Stomach (tissue), 9 donors: ENCODE data around the gene CLSTN2. TPM values are rescaled to one million over a fixed set of nuclear protein-coding genes. Genes with fewer than 3 reads are reported as not detected.

Experiments
- DNase-seq, 2 donors: peaks; one replicate each; pipeline versions ENCODE4 v3.0.0 to v3.0.0-alpha.2; 2013 to 2019
- H3K27ac ChIP-seq, 5 donors: fragments of 200-600 bp in 4 of 5; sonication (generic) in 4 of 5; one replicate each; pipeline ENCODE4 v1.5.1; 2013 to 2019; ENCODE audit warnings: mild to moderate bottlenecking in 1 of 5, moderate library complexity in 1 of 5
- H3K27me3 ChIP-seq, 3 donors: fragments of 200-600 bp; sonication (generic); one replicate each; pipeline ENCODE4 v1.5.1; 2017 to 2019; ENCODE audit warnings: mixed run types in 1 of 3
- H3K36me3 ChIP-seq, 4 donors: fragments of 200-600 bp; sonication (generic); 1 replicate in 3 of 4; 2 replicates in 1 of 4; pipeline ENCODE4 v1.5.1; 2016 to 2019
- H3K4me1 ChIP-seq, 4 donors: fragments of 200-600 bp; sonication (generic); one replicate each; pipeline ENCODE4 v1.5.1; 2016 to 2019
- H3K4me3 ChIP-seq, 4 donors: fragments of 200-600 bp; sonication (generic) in 3 of 4; one replicate each; pipeline ENCODE4 v1.5.1; 2016 to 2019; ENCODE audit warnings: mild to moderate bottlenecking in 1 of 4
- H3K9me3 ChIP-seq, 4 donors: fragments of 200-600 bp; sonication (generic); one replicate each; pipeline ENCODE4 v1.5.1; 2016 to 2019
- EP300 ChIP-seq: sonication (generic); formaldehyde crosslinking; IDR thresholded peaks from one replicate; pipeline ENCODE4 v1.6.1; 2017; ENCODE audit warnings: antibody characterized with exemption
- POLR2A ChIP-seq, 4 donors: fragments of 450-650 bp; IDR thresholded peaks; one replicate each; pipeline ENCODE4 v1.6.1; 2016; ENCODE audit warnings: antibody characterized with exemption in 4 of 4, control low read depth in 2 of 4, mild to moderate bottlenecking in 1 of 4, moderate library complexity in 1 of 4
- POLR2AphosphoS5 ChIP-seq, 3 donors: sonication (generic); formaldehyde crosslinking; IDR thresholded peaks; one replicate each; pipeline ENCODE4 v1.6.1; 2016; ENCODE audit warnings: antibody characterized with exemption in 3 of 3
- WGBS, 5 donors: extraction: QIAGEN DNeasy Blood & Tissue Kit in 3 of 5; methylation state at CpG; one replicate each; pipeline versions ENCODE4 v1.1.5 to v1.1.7; 2013 to 2018; 5-methylcytosine and 5-hydroxymethylcytosine counted together
- intact Hi-C: fragments of 100-400 bp; cut with DNase I; formaldehyde crosslinking; loops from one replicate; pipeline ENCODE4 v1.15.1; 2023; ENCODE audit warnings: low total_unique reads
- polyA plus RNA-seq, 3 donors: library from polyadenylated mRNA; stranded (reverse); fragments of 200-250 nt; gene quantifications; one replicate each; pipeline ENCODE4 v1.2.3, GENCODE V29; 2013
- total RNA-seq, 5 donors: library from RNA; depleted of rRNA; stranded (reverse); fragments of >200 nt; gene quantifications; one replicate each; pipeline versions ENCODE4 v1.1.0 to v1.2.3, GENCODE V29; 2014 to 2016
- TF ChIP-seq, protein P1 (sequence below), 7 experiments: fragments of 450-650 bp in 4 of 7; fragments of 200-600 bp in 3 of 7; sonication (generic) in 3 of 7; IDR thresholded peaks; one replicate each; pipeline ENCODE4 v1.5.1; 2016 to 2019; ENCODE audit warnings: antibody characterized with exemption in 7 of 7, control low read depth in 2 of 7, mild to moderate bottlenecking in 1 of 7
- donor health status: healthy with polysubstance abuse.
- donor health status: Bipolar disorder and iron deficiency.
- donor health status: healthy.

The CLSTN2 gene
- total and polyA plus RNA-seq, 8 donors, result 0.10 to 5.4 (median 1.7) TPM

GRCh38 chr3:140013220-140013619 lies 78.2 kb downstream of the CLSTN2 start:
- 82 to 92% (median 88%) methylated on average over 5 of the region's 5 CpGs for WGBS, 5 donors
- no peaks in the 10 kb centered on the region for H3K36me3 ChIP-seq
- peaks cover 0 to 7% (median 0%) of the 10 kb centered on the region in 4 donors for H3K4me1 ChIP-seq
- H3K4me3 ChIP-seq, result no peak overlapping the region
- H3K27ac ChIP-seq, result no peak overlapping the region
- intact Hi-C loops, result no loop called here
- H3K9me3 ChIP-seq, result no peaks in the 10 kb centered on the region
- no peaks in the 10 kb centered on the region for H3K27me3 ChIP-seq
- TF ChIP-seq, protein P1, sequence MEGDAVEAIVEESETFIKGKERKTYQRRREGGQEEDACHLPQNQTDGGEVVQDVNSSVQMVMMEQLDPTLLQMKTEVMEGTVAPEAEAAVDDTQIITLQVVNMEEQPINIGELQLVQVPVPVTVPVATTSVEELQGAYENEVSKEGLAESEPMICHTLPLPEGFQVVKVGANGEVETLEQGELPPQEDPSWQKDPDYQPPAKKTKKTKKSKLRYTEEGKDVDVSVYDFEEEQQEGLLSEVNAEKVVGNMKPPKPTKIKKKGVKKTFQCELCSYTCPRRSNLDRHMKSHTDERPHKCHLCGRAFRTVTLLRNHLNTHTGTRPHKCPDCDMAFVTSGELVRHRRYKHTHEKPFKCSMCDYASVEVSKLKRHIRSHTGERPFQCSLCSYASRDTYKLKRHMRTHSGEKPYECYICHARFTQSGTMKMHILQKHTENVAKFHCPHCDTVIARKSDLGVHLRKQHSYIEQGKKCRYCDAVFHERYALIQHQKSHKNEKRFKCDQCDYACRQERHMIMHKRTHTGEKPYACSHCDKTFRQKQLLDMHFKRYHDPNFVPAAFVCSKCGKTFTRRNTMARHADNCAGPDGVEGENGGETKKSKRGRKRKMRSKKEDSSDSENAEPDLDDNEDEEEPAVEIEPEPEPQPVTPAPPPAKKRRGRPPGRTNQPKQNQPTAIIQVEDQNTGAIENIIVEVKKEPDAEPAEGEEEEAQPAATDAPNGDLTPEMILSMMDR (IDR thresholded peaks at IDR 0.05), result no peak
- no peak for TF ChIP-seq EP300
- DNase-seq, result no peak

DNA sequence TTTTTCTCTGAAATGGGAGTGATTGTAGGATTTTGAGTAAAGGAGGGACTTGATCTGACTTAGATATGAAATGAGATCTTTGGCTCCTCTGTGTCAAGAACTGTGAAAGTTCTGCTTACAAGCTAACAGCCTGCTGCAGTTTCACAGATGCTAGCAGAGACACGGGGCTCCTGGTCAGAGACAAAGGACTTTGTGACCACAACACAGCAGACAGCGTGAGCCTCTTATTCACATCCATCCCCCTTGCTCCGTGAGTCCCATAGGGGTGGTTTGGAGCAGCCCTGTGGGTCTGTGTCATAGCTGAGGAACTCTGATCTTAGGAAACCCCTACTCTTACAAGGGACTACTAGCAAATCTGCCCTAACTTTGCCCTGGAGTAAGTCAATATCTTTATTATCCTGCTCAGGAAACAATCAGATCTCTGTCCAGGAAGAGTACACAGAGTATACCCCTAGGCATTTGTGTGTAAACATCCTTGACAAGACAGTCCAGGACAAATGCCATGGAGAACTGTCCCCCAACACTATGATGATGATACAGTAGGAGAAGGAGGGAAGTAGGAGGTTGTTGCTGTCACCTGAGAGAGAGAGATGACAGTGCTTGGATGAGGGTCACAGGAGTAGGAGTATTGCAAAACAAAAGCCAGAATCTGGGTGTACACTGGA lies 80.0 kb downstream of the CLSTN2 start:
- no peak overlapping the region for H3K4me3 ChIP-seq
- 57 to 82% (median 77%) methylated on average over 3 of the region's 3 CpGs for WGBS, 5 donors
- H3K27me3 ChIP-seq, result no peaks in the 10 kb centered on the region
- DNase-seq, result no peak
- H3K4me1 ChIP-seq, result no peaks in the 10 kb centered on the region
- H3K9me3 ChIP-seq, result no peaks in the 10 kb centered on the region
- TF ChIP-seq, protein P1 (IDR thresholded peaks at IDR 0.05), result no peak
- TF ChIP-seq POLR2AphosphoS5 (IDR thresholded peaks at IDR 0.05) (no peak), POLR2A (IDR thresholded peaks at IDR 0.05) (no peak), EP300 (no peak)
- H3K27ac ChIP-seq, result no peak overlapping the region
- intact Hi-C loops, result no loop called here
- H3K36me3 ChIP-seq, result no peaks in the 10 kb centered on the region

- intact Hi-C loops, result no loop called here
- 69 to 88% (median 82%) methylated on average over 3 of the region's 3 CpGs for WGBS, 5 donors
- Histone ChIP-seq H3K4me1 (peaks cover 0 to 4% (median 0%) of the 10 kb centered on the region in 4 donors), H3K9me3 (no peaks in the 10 kb centered on the region), H3K27ac (no peak overlapping the region), H3K27me3 (no peaks in the 10 kb centered on the region), H3K36me3 (no peaks in the 10 kb centered on the region), H3K4me3 (no peak overlapping the region)
- TF ChIP-seq POLR2A (IDR thresholded peaks at IDR 0.05) (no peak), POLR2AphosphoS5 (IDR thresholded peaks at IDR 0.05) (no peak), EP300 (no peak)
- TF ChIP-seq, protein P1 (IDR thresholded peaks at IDR 0.05), result no peak
- no peak for DNase-seq
Observed at GRCh38 chr3:140015741-140016140, 80.8 kb downstream of the CLSTN2 start.

GRCh38 chr3:140018556-140018955 lies 83.6 kb downstream of the CLSTN2 start:
- Histone ChIP-seq H3K4me3 (no peak overlapping the region), H3K27ac (no peak overlapping the region), H3K36me3 (no peaks in the 10 kb centered on the region), H3K4me1 (peaks cover 0 to 24% (median 8%) of the 10 kb centered on the region in 4 donors), H3K9me3 (no peaks in the 10 kb centered on the region), H3K27me3 (no peaks in the 10 kb centered on the region)
- WGBS, 5 donors, result 29 to 49% (median 44%) methylated on average over 2 of the region's 2 CpGs
- no peak for DNase-seq
- TF ChIP-seq POLR2AphosphoS5 (IDR thresholded peaks at IDR 0.05), result no peak
- TF ChIP-seq, protein P1 (IDR thresholded peaks at IDR 0.05), result no peak
- TF ChIP-seq POLR2A (IDR thresholded peaks at IDR 0.05), result no peak
- TF ChIP-seq EP300, result no peak
- intact Hi-C loops, result no loop called here
